AG04450 (cell line): Measurements from ENCODE around the gene COPS7A. TPM values are rescaled to one million over a fixed set of nuclear protein-coding genes. Genes with fewer than 3 reads are reported as not detected.

Experiments used
- CTCF ChIA-PET: fragments of 300-600, 350-600 bp; formaldehyde crosslinking; extraction: SDS; loops from one replicate; lab custom pipeline; 2022; ENCODE audit warnings: antibody characterized with exemption, inconsistent platforms; lab: Charles Lee
- POLR2A ChIA-PET: fragments of 350-600 bp; formaldehyde crosslinking; extraction: SDS; loops from one replicate; lab custom pipeline; 2021; ENCODE audit warnings: antibody characterized with exemption, inconsistent platforms; lab: Yijun Ruan, JAX
- DNase-seq: peaks from one replicate; pipeline ENCODE4 v3.0.0-alpha.2; 2011; ENCODE audit warnings: low read depth, low spot score
- H3K27ac ChIP-seq: one replicate; pipeline ENCODE4 v1.5.1; 2012; ENCODE audit warnings: low read depth, low read length, control low read depth
- H3K27me3 ChIP-seq: one replicate; pipeline ENCODE4 v1.6.0; 2012; ENCODE audit warnings: low read length; ENCODE audit not compliant: control insufficient read depth, insufficient read depth
- H3K4me3 ChIP-seq: 2 replicates; pipeline ENCODE4 v1.5.1; 2011; ENCODE audit warnings: mild to moderate bottlenecking, low read depth, low read length, control low read depth
- H3K9me3 ChIP-seq: 2 replicates; pipeline ENCODE4 v1.5.1; 2012; ENCODE audit warnings: low read length; ENCODE audit not compliant: control insufficient read depth, insufficient read depth
- CTCF ChIP-seq: IDR thresholded peaks from 2 replicates; pipeline ENCODE4 v1.5.1; 2011; ENCODE audit warnings: low read depth, low read length, control low read depth, inconsistent platforms
- polyA plus RNA-seq: library from polyadenylated mRNA; depleted of rRNA; stranded (reverse); fragments of >200 nt; gene quantifications from 2 replicates; pipeline ENCODE4 v1.2.3, GENCODE V29; 2011

Gene COPS7A
- polyA plus RNA-seq, 1 experiment = 93.2 TPM

DNA sequence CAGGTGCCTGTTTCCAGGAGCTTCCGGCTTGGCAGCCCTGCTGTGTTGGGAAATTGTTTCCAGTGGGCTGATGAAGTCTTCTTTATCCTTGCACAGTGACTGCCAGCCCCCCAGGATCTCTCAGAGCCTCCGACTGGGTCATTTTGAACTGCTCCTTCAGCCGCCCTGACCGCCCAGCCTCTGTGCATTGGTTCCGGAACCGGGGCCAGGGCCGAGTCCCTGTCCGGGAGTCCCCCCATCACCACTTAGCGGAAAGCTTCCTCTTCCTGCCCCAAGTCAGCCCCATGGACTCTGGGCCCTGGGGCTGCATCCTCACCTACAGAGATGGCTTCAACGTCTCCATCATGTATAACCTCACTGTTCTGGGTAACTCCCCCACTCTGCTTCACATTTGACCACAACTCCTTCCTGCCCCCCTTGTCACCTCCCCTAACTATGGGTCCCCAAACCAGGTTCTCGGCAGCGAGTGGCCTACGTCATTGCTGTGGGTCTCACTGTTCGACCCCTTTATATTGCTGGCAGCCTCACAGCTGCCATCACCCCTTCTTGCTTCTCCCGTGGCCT, 50.7 kb downstream of the COPS7A start:
- no peak for DNase-seq
- H3K27me3 ChIP-seq = no peaks in the 10 kb centered on the region
- H3K9me3 ChIP-seq = no peaks in the 10 kb centered on the region
- ChIA-PET POLR2A (interaction anchor here (0.6 to 5.4 kb wide), 2 partner anchors 8 to 64 kb away, joined by 3 to 33 read pairs; partner anchors contain the start of gene PTMS), CTCF (interaction anchor here (2.9 to 3.6 kb wide), 2 partner anchors 8 to 21 kb away, joined by 13 to 23 read pairs; partner anchors contain the start of genes MLF2 and PTMS)
- no peak overlapping the region for H3K27ac ChIP-seq
- no peak overlapping the region for H3K4me3 ChIP-seq
- TF ChIP-seq CTCF = no peak

DNA sequence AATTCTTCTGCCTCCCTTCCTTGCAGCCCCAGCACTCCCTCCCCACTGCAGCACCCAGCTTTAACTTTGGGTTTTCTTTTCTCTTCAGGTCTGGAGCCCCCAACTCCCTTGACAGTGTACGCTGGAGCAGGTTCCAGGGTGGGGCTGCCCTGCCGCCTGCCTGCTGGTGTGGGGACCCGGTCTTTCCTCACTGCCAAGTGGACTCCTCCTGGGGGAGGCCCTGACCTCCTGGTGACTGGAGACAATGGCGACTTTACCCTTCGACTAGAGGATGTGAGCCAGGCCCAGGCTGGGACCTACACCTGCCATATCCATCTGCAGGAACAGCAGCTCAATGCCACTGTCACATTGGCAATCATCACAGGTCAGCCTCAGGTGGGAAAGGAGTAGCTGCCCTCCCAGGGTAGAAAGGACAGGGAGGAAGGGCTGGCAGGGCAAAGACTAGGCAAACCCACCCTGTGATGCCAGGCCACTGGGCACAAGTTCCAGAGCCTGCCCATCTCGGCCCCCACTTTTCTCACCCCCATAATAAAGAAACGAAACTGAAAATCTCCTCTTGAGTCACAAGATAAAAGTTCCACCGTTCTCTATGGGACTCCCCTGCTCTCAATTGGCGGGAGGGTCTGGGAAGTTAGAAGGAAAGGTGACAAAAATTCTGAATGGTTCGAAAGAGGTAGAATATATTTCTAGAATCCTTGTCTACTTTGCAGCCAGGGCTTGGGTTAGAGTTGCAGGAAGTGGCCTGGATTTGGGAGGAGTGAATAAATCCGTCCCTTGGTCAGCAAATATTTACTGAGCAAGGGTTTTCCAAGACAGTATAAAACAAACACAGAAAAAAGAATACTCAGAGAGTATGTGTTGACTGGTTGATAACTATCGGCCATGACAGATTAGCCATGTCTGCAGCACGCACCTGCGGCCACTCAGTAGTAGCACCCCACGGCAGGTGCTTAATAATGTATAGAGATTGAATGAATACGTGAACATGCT, 51.6 kb downstream of the COPS7A start:
- Histone ChIP-seq H3K27ac (no peak overlapping the region), H3K4me3 (no peak overlapping the region), H3K27me3 (no peaks in the 10 kb centered on the region), H3K9me3 (no peaks in the 10 kb centered on the region)
- TF ChIP-seq CTCF = no peak
- ChIA-PET CTCF (interaction anchor here (2.9 to 3.6 kb wide), 2 partner anchors 9 to 22 kb away, joined by 13 to 23 read pairs; partner anchors contain the start of genes MLF2 and PTMS), POLR2A (interaction anchor here (0.6 to 5.4 kb wide), 2 partner anchors 9 to 65 kb away, joined by 3 to 33 read pairs; partner anchors contain the start of gene PTMS)
- no peak for DNase-seq

- DNase-seq = no peak
- no peak overlapping the region for H3K4me3 ChIP-seq
- ChIA-PET POLR2A (interaction anchor here (5.4 kb wide), 1 partner anchor 11 kb away, joined by 33 read pairs; the partner anchor contains the start of gene PTMS), CTCF (interaction anchor here (0.5 to 7.6 kb wide), 4 partner anchors 10 to 171 kb away, joined by 3 to 124 read pairs (median 10); partner anchors contain the start of genes MLF2 and PTMS)
- no peak overlapping the region for H3K27ac ChIP-seq
- H3K9me3 ChIP-seq = no peaks in the 10 kb centered on the region
- TF ChIP-seq CTCF = no peak
- H3K27me3 ChIP-seq = no peaks in the 10 kb centered on the region
Observed at GRCh38 chr12:6777386-6777785, 53.5 kb downstream of the COPS7A start.

DNA sequence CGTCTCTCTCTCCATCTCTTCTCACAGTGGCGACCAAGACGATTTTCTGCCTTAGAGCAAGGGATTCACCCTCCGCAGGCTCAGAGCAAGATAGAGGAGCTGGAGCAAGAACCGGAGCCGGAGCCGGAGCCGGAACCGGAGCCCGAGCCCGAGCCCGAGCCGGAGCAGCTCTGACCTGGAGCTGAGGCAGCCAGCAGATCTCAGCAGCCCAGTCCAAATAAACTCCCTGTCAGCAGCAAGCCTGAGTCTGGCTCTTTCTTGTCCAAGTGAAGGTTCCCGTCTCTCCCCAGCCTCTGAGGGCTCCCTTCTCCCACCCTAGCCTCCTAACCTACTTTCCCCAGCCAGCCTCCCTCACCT, 54.3 kb downstream of the COPS7A start:
- H3K4me3 ChIP-seq = peak overlapping the region; percentile 55
- POLR2A ChIA-PET = interaction anchor here (0.5 to 5.4 kb wide), 6 partner anchors 10 to 241 kb away, joined by 4 to 33 read pairs (median 5); partner anchors contain the start of genes MLF2 and PTMS
- DNase-seq = no peak
- H3K27ac ChIP-seq = peak overlapping the region; percentile 39
- no peaks in the 10 kb centered on the region for H3K27me3 ChIP-seq
- CTCF ChIA-PET = interaction anchor here (0.6 to 7.6 kb wide), 13 partner anchors 9 to 148 kb away, joined by 3 to 124 read pairs (median 3); partner anchors contain the start of genes CD4, MLF2 and PTMS
- TF ChIP-seq CTCF = no peak
- no peaks in the 10 kb centered on the region for H3K9me3 ChIP-seq
